Measurements from ENCODE around the gene PPP2R1A.
"Not testable (repeated sequence)": the region's sequence is repeated elsewhere in the genome, so short reads cannot be mapped to it uniquely, and the experiment has no call there.

Gene PPP2R1A

GRCh38 chr19:52200044-52200443, 10.2 kb downstream of the PPP2R1A start:
- no peak for DNase-seq (ENCODE audit: low read depth in 4 of 4, low spot score in 1 of 4)

- DNase-seq (ENCODE audit: low read depth in 4 of 4, low spot score in 1 of 4): not testable (repeated sequence)
Observed at GRCh38 chr19:52200755-52201391, 11.0 kb downstream of the PPP2R1A start.

GRCh38 chr19:52206481-52206880, 16.6 kb downstream of the PPP2R1A start:
- DNase-seq (ENCODE audit: low read depth in 4 of 4, low spot score in 1 of 4): no peak

- DNase-seq (ENCODE audit: low read depth in 4 of 4, low spot score in 1 of 4): no peak
Observed at GRCh38 chr19:52211203-52211602, 21.4 kb downstream of the PPP2R1A start.

GRCh38 chr19:52211926-52212571, 22.2 kb downstream of the PPP2R1A start:
- DNase-seq (ENCODE audit: low read depth in 4 of 4, low spot score in 1 of 4): no peak

DNA sequence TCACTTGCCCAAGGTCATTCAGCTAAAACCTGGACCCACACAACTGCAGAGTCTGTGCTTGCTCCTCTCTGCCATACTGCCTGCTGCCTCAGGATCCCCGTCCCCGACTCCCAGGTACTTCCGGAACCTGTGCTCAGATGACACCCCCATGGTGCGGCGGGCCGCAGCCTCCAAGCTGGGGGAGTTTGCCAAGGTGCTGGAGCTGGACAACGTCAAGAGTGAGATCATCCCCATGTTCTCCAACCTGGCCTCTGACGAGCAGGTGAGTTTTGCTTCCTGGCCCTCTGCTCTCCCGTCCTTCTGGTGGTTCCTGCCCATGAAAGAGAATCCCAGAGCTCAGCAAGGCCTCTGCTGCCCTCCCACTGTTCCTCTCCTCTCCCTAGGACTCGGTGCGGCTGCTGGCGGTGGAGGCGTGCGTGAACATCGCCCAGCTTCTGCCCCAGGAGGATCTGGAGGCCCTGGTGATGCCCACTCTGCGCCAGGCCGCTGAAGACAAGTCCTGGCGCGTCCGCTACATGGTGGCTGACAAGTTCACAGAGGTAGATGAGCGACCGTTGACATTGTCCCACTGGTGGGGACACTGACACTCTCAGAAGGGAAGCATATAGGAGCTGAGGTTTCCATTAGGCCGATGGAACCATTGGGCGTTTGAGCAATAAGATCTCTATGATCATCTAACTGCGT, 22.9 kb downstream of the PPP2R1A start:
- DNase-seq (ENCODE audit: low read depth in 4 of 4, low spot score in 1 of 4): no peak

DNA sequence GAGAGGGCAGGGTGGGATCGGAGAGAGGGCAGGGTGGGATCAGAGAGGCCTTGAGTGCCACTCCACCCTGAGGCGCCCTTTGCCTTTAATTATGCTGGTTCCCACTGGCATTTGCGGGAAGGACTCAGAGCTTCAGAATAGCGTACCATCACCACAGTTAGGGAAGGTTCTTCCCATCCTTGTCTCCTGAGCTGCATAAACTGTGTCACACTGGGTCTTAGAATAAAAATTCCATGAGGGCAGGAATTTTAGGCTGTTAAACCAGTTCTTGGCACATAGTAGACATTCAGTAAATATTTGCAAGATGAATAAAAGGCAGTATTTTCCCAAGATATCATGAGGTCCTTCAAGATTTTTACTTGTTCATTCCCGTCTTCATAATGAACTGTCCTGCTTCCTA, 24.4 kb downstream of the PPP2R1A start:
- no peak for DNase-seq (ENCODE audit: low read depth in 4 of 4, low spot score in 1 of 4)

DNA sequence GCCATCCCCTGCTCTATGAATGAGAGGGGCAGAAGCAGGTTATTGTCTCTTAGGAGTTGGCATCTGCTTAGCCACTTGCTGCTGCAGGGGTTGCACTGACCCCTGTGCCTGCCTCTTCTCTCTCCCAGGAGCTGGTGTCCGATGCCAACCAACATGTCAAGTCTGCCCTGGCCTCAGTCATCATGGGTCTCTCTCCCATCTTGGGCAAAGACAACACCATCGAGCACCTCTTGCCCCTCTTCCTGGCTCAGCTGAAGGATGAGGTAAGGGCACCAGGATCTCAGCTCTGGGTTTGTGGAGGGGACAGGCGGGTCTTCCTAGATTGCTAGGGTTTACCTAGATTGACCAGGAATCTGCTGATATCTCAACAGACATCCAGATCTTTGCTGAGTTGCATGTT, 26.5 kb downstream of the PPP2R1A start:
- DNase-seq (ENCODE audit: low read depth in 4 of 4, low spot score in 1 of 4): no peak

DNA sequence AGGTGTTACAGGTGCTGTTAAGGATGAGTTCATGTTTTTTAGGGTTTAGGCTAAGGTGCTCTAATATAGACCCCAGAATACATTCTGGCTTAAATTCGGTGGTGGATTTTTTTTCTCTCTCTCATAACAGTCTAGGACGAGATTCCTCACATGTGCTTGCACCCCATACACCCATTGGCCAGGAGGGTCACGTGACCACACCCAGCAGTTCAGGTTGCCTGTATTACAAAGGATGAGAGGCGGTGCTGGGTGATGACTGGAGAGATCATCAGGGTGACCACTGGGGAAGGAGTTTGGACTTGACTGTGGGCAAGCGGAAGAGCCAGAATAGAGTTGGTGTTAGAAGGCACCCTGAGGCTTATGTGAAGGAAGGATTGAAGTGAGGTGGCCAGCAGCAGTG, 27.7 kb downstream of the PPP2R1A start:
- no peak for DNase-seq (ENCODE audit: low read depth in 4 of 4, low spot score in 1 of 4)

DNA sequence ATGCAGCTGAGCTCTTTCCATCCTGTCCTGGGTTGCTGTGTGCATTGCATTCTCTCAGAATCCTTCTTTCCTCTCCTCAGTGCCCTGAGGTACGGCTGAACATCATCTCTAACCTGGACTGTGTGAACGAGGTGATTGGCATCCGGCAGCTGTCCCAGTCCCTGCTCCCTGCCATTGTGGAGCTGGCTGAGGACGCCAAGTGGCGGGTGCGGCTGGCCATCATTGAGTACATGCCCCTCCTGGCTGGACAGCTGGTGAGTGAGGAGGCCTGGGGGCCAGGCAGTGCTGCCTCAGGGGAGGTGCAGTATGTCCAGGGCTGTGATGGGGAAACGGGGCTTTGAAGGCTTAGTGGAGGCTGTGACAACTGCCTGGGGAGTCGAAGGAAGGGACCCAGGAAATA, 29.8 kb downstream of the PPP2R1A start:
- DNase-seq (ENCODE audit: low read depth in 4 of 4, low spot score in 1 of 4): no peak

GRCh38 chr19:52221031-52221430, 31.2 kb downstream of the PPP2R1A start:
- no peak for DNase-seq (ENCODE audit: low read depth in 4 of 4, low spot score in 1 of 4)

GRCh38 chr19:52221831-52222375, 32.1 kb downstream of the PPP2R1A start:
- no peak for DNase-seq (ENCODE audit: low read depth in 4 of 4, low spot score in 1 of 4)

GRCh38 chr19:52224211-52224610, 34.4 kb downstream of the PPP2R1A start:
- DNase-seq (ENCODE audit: low read depth in 4 of 4, low spot score in 1 of 4): no peak

- peak in 1 of 4 experiments; percentile 4 for DNase-seq (ENCODE audit: low read depth in 4 of 4, low spot score in 1 of 4)
Observed at GRCh38 chr19:52226652-52227051, 36.8 kb downstream of the PPP2R1A start.

GRCh38 chr19:52227196-52227940, 37.5 kb downstream of the PPP2R1A start:
- no peak for DNase-seq (ENCODE audit: low read depth in 4 of 4, low spot score in 1 of 4)

DNA sequence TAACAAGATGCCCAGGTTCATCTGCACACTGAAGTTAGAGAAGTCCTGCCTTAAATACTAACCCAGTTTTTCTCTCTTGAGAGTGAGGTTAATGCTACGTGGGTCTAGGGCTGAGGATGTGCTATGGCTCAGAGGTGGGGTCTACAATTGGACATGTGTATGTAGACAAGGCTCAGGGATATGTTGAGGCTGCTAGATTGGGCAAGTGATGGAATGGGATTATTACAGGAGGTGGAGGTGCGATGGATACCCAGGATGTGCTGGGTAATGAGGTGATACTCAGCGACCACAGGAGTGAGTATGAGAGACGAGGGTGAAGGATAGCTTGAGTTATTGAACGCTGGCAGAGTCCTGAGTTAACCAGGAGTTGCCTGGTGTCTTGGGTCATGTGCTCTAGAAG, 38.1 kb downstream of the PPP2R1A start:
- DNase-seq (ENCODE audit: low read depth in 4 of 4, low spot score in 1 of 4): no peak

GRCh38 chr19:52229524-52229923, 39.7 kb downstream of the PPP2R1A start:
- DNase-seq (ENCODE audit: low read depth in 4 of 4, low spot score in 1 of 4): no peak

GRCh38 chr19:52230685-52231084, 40.8 kb downstream of the PPP2R1A start:
- DNase-seq (ENCODE audit: low read depth in 4 of 4, low spot score in 1 of 4): no peak

DNA sequence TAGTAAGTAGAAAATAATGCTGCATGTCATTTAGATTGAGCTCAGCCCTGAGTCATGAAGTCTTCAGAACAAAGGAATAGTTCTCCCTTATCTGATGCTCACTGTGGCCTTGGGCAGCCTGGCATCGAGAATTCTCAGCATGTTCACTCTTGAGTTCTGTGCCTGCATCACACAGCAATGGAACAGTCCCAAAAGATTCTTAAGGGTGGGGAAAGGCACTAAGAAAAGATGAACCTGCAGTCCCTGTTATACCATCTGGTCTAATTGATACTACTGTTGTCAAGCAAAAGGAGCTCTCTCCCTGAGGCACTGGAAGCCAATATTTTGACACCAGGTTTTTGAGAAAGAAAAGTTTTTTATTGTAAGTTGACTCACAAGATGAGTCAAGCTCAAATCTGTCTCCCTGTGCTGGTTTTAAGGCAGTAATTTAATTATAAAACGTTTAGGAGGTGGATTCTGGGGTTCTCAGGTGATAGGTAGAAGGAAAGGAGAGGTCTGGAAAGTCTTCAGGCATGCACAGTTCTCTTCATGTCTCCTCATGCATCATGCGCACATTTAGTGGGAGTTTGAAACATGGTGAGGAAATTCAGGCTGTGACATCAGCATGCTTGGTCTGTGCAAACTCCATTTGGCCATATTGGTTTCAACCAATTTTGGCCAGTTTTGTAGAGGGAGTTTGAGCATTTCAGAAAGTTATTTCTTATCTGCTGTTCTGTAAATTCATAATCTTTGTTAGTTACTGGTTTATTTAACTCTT, 41.5 kb downstream of the PPP2R1A start:
- no peak for DNase-seq (ENCODE audit: low read depth in 4 of 4, low spot score in 1 of 4)

DNA sequence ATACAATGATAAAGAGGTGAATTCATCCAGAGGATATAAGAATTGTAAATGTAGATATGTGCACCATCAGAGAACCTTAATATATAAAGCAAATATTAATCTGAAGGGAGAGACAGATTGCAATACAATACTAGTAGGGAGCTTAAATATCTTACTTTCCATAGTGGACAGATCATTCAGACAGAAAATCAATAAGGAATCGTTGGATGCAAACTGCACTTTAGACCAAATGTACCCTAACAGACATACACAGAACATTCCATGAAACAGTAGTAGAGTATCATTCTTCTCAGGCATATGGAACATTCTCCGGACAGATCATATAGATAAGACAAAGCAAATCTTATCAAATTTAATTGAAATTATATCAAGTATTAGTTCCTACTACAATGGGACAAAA, 44.6 kb downstream of the PPP2R1A start:
- DNase-seq (ENCODE audit: low read depth in 4 of 4, low spot score in 1 of 4): no peak

- DNase-seq (ENCODE audit: low read depth in 4 of 4, low spot score in 1 of 4): no peak
Observed at GRCh38 chr19:52237197-52237596, 47.3 kb downstream of the PPP2R1A start.

All from stimulated activated CD4-positive, alpha-beta T cell treated with anti-CD3 and anti-CD28 coated beads, Interleukin-1b, Interleukin-23, amount 100 ng/mL, for 24 hours (primary cell).